Trophoblast cell (in vitro differentiated cells and primary cell): ENCODE results near the gene UNC50.

ENCODE experiments used
- DNase-seq, 2 donors: peaks; one replicate each; pipeline ENCODE4 v3.0.0-alpha.2; 2016
- H2AFZ ChIP-seq: 2 replicates; pipeline ENCODE4 v1.6.1; 2013; ENCODE audit warnings: low read length, moderate library complexity, mild to moderate bottlenecking; ENCODE audit not compliant: insufficient read depth, poor library complexity
- H2AK5ac ChIP-seq: 2 replicates; pipeline ENCODE4 v1.6.1; 2013; ENCODE audit warnings: mild to moderate bottlenecking, low read length
- H2BK120ac ChIP-seq: 2 replicates; pipeline ENCODE4 v1.6.1; 2013; ENCODE audit warnings: low read length, mild to moderate bottlenecking, moderate library complexity; ENCODE audit not compliant: insufficient read depth, poor library complexity
- H2BK12ac ChIP-seq: 2 replicates; pipeline ENCODE4 v1.6.1; 2013; ENCODE audit warnings: mild to moderate bottlenecking, low read length, moderate library complexity
- H2BK5ac ChIP-seq: 2 replicates; pipeline ENCODE4 v1.6.1; 2013; ENCODE audit warnings: low read length, low read depth, moderate library complexity, mild to moderate bottlenecking; ENCODE audit not compliant: poor library complexity
- H3K14ac ChIP-seq: 2 replicates; pipeline ENCODE4 v1.6.1; 2013; ENCODE audit warnings: mild to moderate bottlenecking, low read length
- H3K18ac ChIP-seq: 2 replicates; pipeline ENCODE4 v1.6.1; 2013; ENCODE audit warnings: mild to moderate bottlenecking, low read length
- H3K23ac ChIP-seq: 2 replicates; pipeline ENCODE4 v1.6.1; 2013; ENCODE audit warnings: low read length
- H3K27ac ChIP-seq: 2 replicates; pipeline ENCODE4 v1.5.1; 2013; ENCODE audit warnings: low read depth, mild to moderate bottlenecking, inconsistent platforms, low read length, moderate library complexity
- H3K27me3 ChIP-seq: 2 replicates; pipeline ENCODE4 v1.6.1; 2013; ENCODE audit warnings: inconsistent platforms, mild to moderate bottlenecking, low read length, moderate library complexity; ENCODE audit not compliant: insufficient read depth
- H3K36me3 ChIP-seq, 2 experiments: 1 replicate in 1 of 2; 2 replicates in 1 of 2; pipeline ENCODE4 v1.6.1; 2013; ENCODE audit warnings: low read length in 2 of 2, mild to moderate bottlenecking in 2 of 2, moderate library complexity in 1 of 2; ENCODE audit not compliant: insufficient read depth in 2 of 2, control insufficient read depth in 1 of 2
- H3K4ac ChIP-seq: 2 replicates; pipeline ENCODE4 v1.6.1; 2013; ENCODE audit warnings: low read depth, mild to moderate bottlenecking, low read length, moderate library complexity
- H3K4me1 ChIP-seq, 2 experiments: 1 replicate in 1 of 2; 2 replicates in 1 of 2; pipeline ENCODE4 v1.6.1; 2013; ENCODE audit warnings: low read length in 2 of 2, mild to moderate bottlenecking in 2 of 2, moderate library complexity in 1 of 2; ENCODE audit not compliant: insufficient read depth in 2 of 2, control insufficient read depth in 1 of 2
- H3K4me2 ChIP-seq: 2 replicates; pipeline ENCODE4 v1.6.1; 2013; ENCODE audit warnings: inconsistent platforms, mild to moderate bottlenecking, low read length, moderate library complexity
- H3K4me3 ChIP-seq: 2 replicates; pipeline ENCODE4 v1.5.1; 2013; ENCODE audit warnings: mild to moderate bottlenecking, low read depth, low read length, inconsistent platforms
- H3K79me1 ChIP-seq: one replicate; pipeline ENCODE4 v1.6.1; 2013; ENCODE audit warnings: low read length
- H3K79me2 ChIP-seq: 2 replicates; pipeline ENCODE4 v1.6.1; 2013; ENCODE audit warnings: low read length, mild to moderate bottlenecking; ENCODE audit not compliant: control insufficient read depth, insufficient read depth, poor library complexity
- H3K9ac ChIP-seq: 2 replicates; pipeline ENCODE4 v1.6.1; 2013; ENCODE audit warnings: mild to moderate bottlenecking, low read length
- H3K9me3 ChIP-seq: 2 replicates; pipeline ENCODE4 v1.6.1; 2013; ENCODE audit warnings: low read depth, mild to moderate bottlenecking, control low read depth, inconsistent platforms, low read length; ENCODE audit not compliant: insufficient read depth
- H4K12ac ChIP-seq: 2 replicates; pipeline ENCODE4 v1.6.1; 2013; ENCODE audit warnings: low read depth, mild to moderate bottlenecking, low read length, moderate library complexity
- H4K8ac ChIP-seq: 2 replicates; pipeline ENCODE4 v1.6.1; 2013; ENCODE audit warnings: low read depth, mild to moderate bottlenecking, low read length, moderate library complexity
- H4K91ac ChIP-seq: one replicate; pipeline ENCODE4 v1.6.1; 2013; ENCODE audit warnings: low read depth, mild to moderate bottlenecking, low read length, moderate library complexity
- WGBS: extraction: QIAGEN DNeasy Blood & Tissue Kit; methylation state at CpG from one replicate; pipeline ENCODE4 v1.1.7; 2013; ENCODE audit warnings: missing lambda C conversion rate; ENCODE audit not compliant: insufficient read length, insufficient coverage; ENCODE audit errors: extremely low coverage; 5-methylcytosine and 5-hydroxymethylcytosine counted together

UNC50 gene

GRCh38 chr2:98565286-98565860 lies 43.0 kb upstream of the UNC50 start:
- Histone ChIP-seq H4K8ac (no peak overlapping the region), H3K4me2 (no peak overlapping the region), H2AK5ac (no peak overlapping the region), H3K4ac (no peak overlapping the region), H3K27me3 (no peaks in the 10 kb centered on the region), H3K4me1 (no peaks in the 10 kb centered on the region), H3K79me1 (no peaks in the 10 kb centered on the region), H3K4me3 (no peak overlapping the region), H3K79me2 (no peaks in the 10 kb centered on the region), H3K27ac (no peak overlapping the region), H3K14ac (no peak overlapping the region), H2AFZ (no peak overlapping the region), H2BK5ac (no peak overlapping the region), H3K23ac (no peak overlapping the region), H2BK120ac (no peak overlapping the region), H2BK12ac (no peak overlapping the region), H3K9ac (no peak overlapping the region), H3K9me3 (no peaks in the 10 kb centered on the region), H3K18ac (no peak overlapping the region), H4K12ac (no peak overlapping the region), H4K91ac (no peak overlapping the region), H3K36me3 (peaks cover 34 to 54% of the 10 kb centered on the region in 2 experiments)
- WGBS: no CpG with 5 or more reads among the region's 9 CpGs
- no peak for DNase-seq

- Histone ChIP-seq H3K4ac (no peak overlapping the region), H3K36me3 (peaks cover 37 to 58% of the 10 kb centered on the region in 2 experiments), H2BK5ac (no peak overlapping the region), H4K91ac (no peak overlapping the region), H4K12ac (no peak overlapping the region), H2BK120ac (no peak overlapping the region), H3K79me2 (no peaks in the 10 kb centered on the region), H3K14ac (no peak overlapping the region), H3K18ac (no peak overlapping the region), H3K9me3 (no peaks in the 10 kb centered on the region), H3K27ac (no peak overlapping the region), H3K23ac (no peak overlapping the region), H3K79me1 (no peaks in the 10 kb centered on the region), H2BK12ac (no peak overlapping the region), H2AFZ (no peak overlapping the region), H3K9ac (no peak overlapping the region), H3K4me3 (no peak overlapping the region), H2AK5ac (no peak overlapping the region), H3K4me2 (no peak overlapping the region), H3K4me1 (no peaks in the 10 kb centered on the region), H3K27me3 (no peaks in the 10 kb centered on the region), H4K8ac (no peak overlapping the region)
- no CpG with 5 or more reads among the region's 19 CpGs for whole genome bisulfite sequencing
- DNase-seq: no peak
Observed at GRCh38 chr2:98565941-98566340, 42.4 kb upstream of the UNC50 start.

DNA sequence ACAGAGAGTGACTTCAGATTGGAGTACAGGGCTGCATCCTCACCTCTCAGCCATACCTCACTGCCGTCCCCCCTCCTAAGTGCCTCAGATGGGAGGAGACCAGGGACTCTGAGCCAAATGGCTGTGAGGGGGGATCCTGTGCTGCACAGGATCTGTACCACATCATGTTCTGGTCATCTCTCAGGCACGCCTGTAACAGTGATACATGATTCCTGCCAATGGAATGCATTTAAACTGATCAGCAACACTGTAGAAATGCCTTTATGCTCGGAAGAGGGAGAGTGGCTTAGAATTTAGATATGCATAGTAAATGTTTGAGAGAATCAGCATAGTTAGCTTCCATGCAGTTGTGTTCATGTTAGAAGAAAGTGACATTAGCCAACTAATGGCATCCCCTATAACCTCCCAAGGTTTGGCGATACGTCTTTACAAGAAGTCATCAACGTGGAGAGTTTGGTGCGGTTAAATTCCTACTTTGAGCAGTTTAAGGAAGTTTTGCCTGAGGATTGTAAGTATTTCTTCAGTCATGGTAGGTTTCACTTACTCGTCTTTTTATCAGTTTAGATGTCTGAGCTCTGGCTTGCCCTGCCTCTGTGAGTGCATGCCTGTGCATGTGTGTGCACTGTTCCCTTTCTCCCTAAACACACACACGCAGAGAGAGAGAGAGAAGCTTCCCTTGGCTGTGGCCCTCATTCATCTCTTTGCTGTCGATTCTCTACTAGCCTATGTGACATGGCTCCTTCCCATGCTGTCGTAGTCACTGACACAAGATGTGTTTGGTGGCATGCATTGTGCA lies 40.0 kb upstream of the UNC50 start:
- Histone ChIP-seq H3K27ac (no peak overlapping the region), H2BK120ac (no peak overlapping the region), H3K4me1 (no peaks in the 10 kb centered on the region), H2AK5ac (no peak overlapping the region), H3K9ac (no peak overlapping the region), H3K4ac (no peak overlapping the region), H2BK5ac (no peak overlapping the region), H3K18ac (no peak overlapping the region), H4K91ac (no peak overlapping the region), H4K12ac (no peak overlapping the region), H3K36me3 (peaks cover 47 to 71% of the 10 kb centered on the region in 2 experiments), H2BK12ac (no peak overlapping the region), H3K4me3 (no peak overlapping the region), H3K14ac (no peak overlapping the region), H3K79me1 (no peaks in the 10 kb centered on the region), H3K4me2 (no peak overlapping the region), H2AFZ (no peak overlapping the region), H4K8ac (no peak overlapping the region), H3K79me2 (no peaks in the 10 kb centered on the region), H3K27me3 (no peaks in the 10 kb centered on the region), H3K23ac (no peak overlapping the region), H3K9me3 (no peaks in the 10 kb centered on the region)
- peak in 1 of 2 donors; percentile 34 for DNase-seq
- no CpG with 5 or more reads among the region's 11 CpGs for WGBS

DNA sequence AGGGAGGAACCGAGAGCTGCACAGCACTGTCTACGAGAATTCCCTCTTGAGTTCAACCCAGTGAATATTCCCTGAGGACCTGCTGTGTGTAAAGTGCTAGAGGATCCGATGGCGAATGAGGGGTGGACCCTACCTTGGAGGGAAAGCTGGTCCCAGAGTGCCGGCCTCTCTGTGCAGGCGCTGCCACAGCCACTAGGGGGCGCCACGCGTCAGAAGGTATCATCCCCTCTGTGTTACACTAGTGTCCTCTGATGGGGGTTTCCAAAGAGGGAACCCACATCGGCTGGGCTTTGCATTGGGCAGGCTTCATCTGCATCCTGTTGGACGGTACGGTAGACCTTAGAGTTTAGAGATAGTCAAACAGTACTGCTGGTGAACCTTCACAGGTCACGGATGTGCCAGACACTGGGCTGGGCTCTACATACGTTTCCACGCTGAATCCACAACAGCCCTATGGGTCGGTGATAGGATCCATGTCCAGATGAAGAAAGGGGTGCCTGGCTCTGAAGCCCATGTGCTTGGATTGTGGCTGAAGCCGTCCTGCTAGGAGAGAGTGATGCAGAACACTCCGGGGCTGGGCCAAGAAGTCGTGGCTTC lies 39.1 kb upstream of the UNC50 start:
- no peaks in the 10 kb centered on the region for H3K9me3 ChIP-seq
- H2BK12ac ChIP-seq: no peak overlapping the region
- H3K4me2 ChIP-seq: no peak overlapping the region
- H3K4ac ChIP-seq: no peak overlapping the region
- peaks cover 50 to 77% of the 10 kb centered on the region in 2 experiments for H3K36me3 ChIP-seq
- WGBS: no CpG with 5 or more reads among the region's 19 CpGs
- no peak overlapping the region for H2BK120ac ChIP-seq
- no peak overlapping the region for H3K23ac ChIP-seq
- no peak overlapping the region for H3K4me3 ChIP-seq
- no peak overlapping the region for H4K8ac ChIP-seq
- no peak overlapping the region for H2AK5ac ChIP-seq
- H4K12ac ChIP-seq: no peak overlapping the region
- H3K27me3 ChIP-seq: no peaks in the 10 kb centered on the region
- no peaks in the 10 kb centered on the region for H3K79me1 ChIP-seq
- H3K18ac ChIP-seq: no peak overlapping the region
- H3K9ac ChIP-seq: no peak overlapping the region
- H3K4me1 ChIP-seq: no peaks in the 10 kb centered on the region
- no peaks in the 10 kb centered on the region for H3K79me2 ChIP-seq
- no peak overlapping the region for H4K91ac ChIP-seq
- H3K14ac ChIP-seq: no peak overlapping the region
- H2AFZ ChIP-seq: no peak overlapping the region
- DNase-seq: peak; percentile 14 to 61
- no peak overlapping the region for H2BK5ac ChIP-seq
- H3K27ac ChIP-seq: no peak overlapping the region
